Measurements from ENCODE around the gene L3MBTL4. TPM values are rescaled to one million over a fixed set of nuclear protein-coding genes. Genes with fewer than 3 reads are reported as not detected.

The L3MBTL4 gene
- total RNA-seq, 4 donors from 2014 or later: 5.6 to 45.7 (median 12.0) TPM

GRCh38 chr18:5963267-5963666 is 451.4 kb downstream of the L3MBTL4 start:
- no peaks in the 10 kb centered on the region for H3K4me1 ChIP-seq
- H3K36me3 ChIP-seq: no peaks in the 10 kb centered on the region
- H3K27me3 ChIP-seq: no peaks in the 10 kb centered on the region
- H3K4me3 ChIP-seq: no peak overlapping the region
- no peak for DNase-seq
- TF ChIP-seq POLR2A (IDR thresholded peaks at IDR 0.05) (no peak), CTCF (IDR thresholded peaks at IDR 0.05) (no peak)
- no peaks in the 10 kb centered on the region for H3K9me3 ChIP-seq
- no peak overlapping the region for H3K27ac ChIP-seq
- intact Hi-C loops (cut with DNase I; ENCODE audit: low total_unique reads): no loop called here

- TF ChIP-seq POLR2A (IDR thresholded peaks at IDR 0.05): no peak
- no peak for TF ChIP-seq CTCF (IDR thresholded peaks at IDR 0.05)
- intact Hi-C loops (cut with DNase I; ENCODE audit: low total_unique reads): no loop called here
Observed at GRCh38 chr18:5962362-5962761, 452.3 kb downstream of the L3MBTL4 start.

GRCh38 chr18:5961828-5962150 is 452.9 kb downstream of the L3MBTL4 start:
- Histone ChIP-seq H3K27ac (no peak overlapping the region), H3K27me3 (no peaks in the 10 kb centered on the region), H3K4me3 (no peak overlapping the region), H3K4me1 (no peaks in the 10 kb centered on the region), H3K9me3 (no peaks in the 10 kb centered on the region), H3K36me3 (no peaks in the 10 kb centered on the region)
- intact Hi-C loops (cut with DNase I; ENCODE audit: low total_unique reads): no loop called here
- TF ChIP-seq CTCF (IDR thresholded peaks at IDR 0.05) (no peak), POLR2A (IDR thresholded peaks at IDR 0.05) (no peak)
- DNase-seq: no peak

More at GRCh38 chr18:5962362-5962761, 452.3 kb downstream of the L3MBTL4 start:
- no peaks in the 10 kb centered on the region for H3K4me1 ChIP-seq
- no peaks in the 10 kb centered on the region for H3K27me3 ChIP-seq
- DNase-seq: no peak
- H3K4me3 ChIP-seq: no peak overlapping the region
- no peaks in the 10 kb centered on the region for H3K9me3 ChIP-seq
- no peak overlapping the region for H3K27ac ChIP-seq
- no peaks in the 10 kb centered on the region for H3K36me3 ChIP-seq

DNA sequence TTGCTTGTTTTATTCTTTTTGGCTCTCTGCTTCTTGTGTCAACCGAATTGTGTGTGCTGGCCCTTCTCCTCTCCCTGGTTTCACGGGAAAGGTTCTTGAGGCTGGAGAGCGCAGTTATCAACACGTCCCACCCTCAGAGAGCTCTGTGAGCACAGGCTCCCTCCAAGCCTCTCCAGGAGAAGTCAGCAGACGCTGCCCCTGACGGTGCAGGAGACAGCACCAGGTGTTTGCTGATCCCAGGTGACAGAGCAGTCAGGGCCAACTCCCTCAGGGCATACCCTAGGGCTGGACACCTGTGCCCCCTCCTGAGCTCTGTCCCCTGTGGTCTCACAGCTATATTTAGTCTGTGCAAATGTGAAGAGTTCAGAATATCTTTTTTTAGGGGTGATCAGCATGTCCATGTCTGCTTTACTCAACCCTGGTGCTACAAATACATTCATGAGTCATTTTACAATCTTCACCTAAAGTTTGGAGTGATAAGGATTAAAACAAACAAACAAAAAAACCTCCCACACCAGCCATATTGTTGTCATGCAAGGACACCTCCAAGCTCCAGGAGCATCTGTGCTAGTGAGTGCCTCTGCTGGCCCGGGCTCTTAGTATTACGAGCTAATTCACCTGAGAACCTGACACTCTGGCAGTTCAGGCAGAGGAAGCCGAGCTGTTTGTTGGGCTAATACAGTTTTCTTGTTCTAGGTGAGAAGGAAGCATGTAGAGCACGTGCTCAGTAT is 453.4 kb downstream of the L3MBTL4 start:
- Histone ChIP-seq H3K4me3 (no peak overlapping the region), H3K4me1 (no peaks in the 10 kb centered on the region), H3K27me3 (no peaks in the 10 kb centered on the region), H3K9me3 (no peaks in the 10 kb centered on the region), H3K27ac (no peak overlapping the region), H3K36me3 (no peaks in the 10 kb centered on the region)
- no peak for TF ChIP-seq POLR2A (IDR thresholded peaks at IDR 0.05)
- no peak for DNase-seq
- intact Hi-C loops (cut with DNase I; ENCODE audit: low total_unique reads): no loop called here

DNA sequence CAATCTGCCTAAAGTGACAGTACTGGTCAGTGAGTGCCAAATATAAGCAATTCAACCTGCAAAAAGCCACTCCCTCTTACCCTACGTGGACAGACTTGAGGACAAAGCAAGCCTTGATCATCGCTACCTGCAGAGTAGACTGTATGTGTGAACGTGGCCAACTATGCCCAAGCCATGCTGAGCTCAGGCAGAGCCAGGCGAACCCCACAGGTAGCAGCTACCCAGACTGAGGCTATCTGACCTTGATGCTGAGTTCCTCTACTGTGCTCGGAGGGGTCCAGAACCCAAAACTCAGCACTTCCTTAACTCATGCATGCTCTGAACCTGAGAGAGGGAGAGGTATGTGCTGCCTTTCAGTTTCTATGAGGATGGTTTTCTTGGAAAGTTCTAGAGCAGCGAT is 455.9 kb downstream of the L3MBTL4 start:
- DNase-seq: no peak
- Histone ChIP-seq H3K27me3 (no peaks in the 10 kb centered on the region), H3K9me3 (no peaks in the 10 kb centered on the region), H3K4me3 (no peak overlapping the region), H3K27ac (no peak overlapping the region), H3K36me3 (no peaks in the 10 kb centered on the region), H3K4me1 (no peaks in the 10 kb centered on the region)
- intact Hi-C loops (cut with DNase I; ENCODE audit: low total_unique reads): no loop called here
- no peak for TF ChIP-seq CTCF (IDR thresholded peaks at IDR 0.05)
- TF ChIP-seq POLR2A (IDR thresholded peaks at IDR 0.05): no peak

GRCh38 chr18:5955861-5956260 is 458.9 kb downstream of the L3MBTL4 start:
- Histone ChIP-seq H3K36me3 (no peaks in the 10 kb centered on the region), H3K27ac (no peak overlapping the region), H3K27me3 (no peaks in the 10 kb centered on the region), H3K9me3 (no peaks in the 10 kb centered on the region), H3K4me3 (no peak overlapping the region), H3K4me1 (no peaks in the 10 kb centered on the region)
- intact Hi-C loops (cut with DNase I; ENCODE audit: low total_unique reads): no loop called here
- no peak for TF ChIP-seq POLR2A (IDR thresholded peaks at IDR 0.05)
- DNase-seq: no peak
